NCI-H69 (cell line): ENCODE data around the gene STPG3.

Source experiments
- DNase-seq: peaks from one replicate; lab custom pipeline; 2025; lab: John Stamatoyannopoulos, UW

The STPG3 gene

GRCh38 chr9:137251194-137251461, at the start of gene STPG3:
STPG3 (plus strand) TSS chr9:137251286; CDS start chr9:137251287, 1 bp downstream.
- no peak for DNase-seq

GRCh38 chr9:137202966-137203365, 48.1 kb upstream of the STPG3 start:
- no peak for DNase-seq

- no peak for DNase-seq
Measured at GRCh38 chr9:137204731-137205125, 46.4 kb upstream of the STPG3 start.

- DNase-seq = peak; percentile 92
Measured at GRCh38 chr9:137205126-137206069, 45.7 kb upstream of the STPG3 start, which contains the start of the genes NDOR1 and TMEM203. NDOR1 (plus strand) TSS chr9:137205700; CDS start chr9:137205778, 78 bp downstream. TMEM203 (minus strand) TSS chr9:137205648; CDS start chr9:137205414, 234 bp downstream.

- no peak for DNase-seq
Measured at GRCh38 chr9:137206602-137207001, 44.5 kb upstream of the STPG3 start.

GRCh38 chr9:137211532-137211931, 39.6 kb upstream of the STPG3 start:
- no peak for DNase-seq

- DNase-seq = no peak
Measured at GRCh38 chr9:137212520-137212919, 38.6 kb upstream of the STPG3 start.

- no peak for DNase-seq
Measured at GRCh38 chr9:137213160-137214060, 37.7 kb upstream of the STPG3 start.

GRCh38 chr9:137214620-137215019, 36.5 kb upstream of the STPG3 start:
- no peak for DNase-seq

- DNase-seq = no peak
Measured at GRCh38 chr9:137215196-137215986, 35.7 kb upstream of the STPG3 start.

GRCh38 chr9:137216188-137216965, 34.7 kb upstream of the STPG3 start:
- no peak for DNase-seq

- DNase-seq = peak; percentile 77
Measured at GRCh38 chr9:137217276-137218211, 33.5 kb upstream of the STPG3 start.

- no peak for DNase-seq
Measured at GRCh38 chr9:137218212-137218753, 32.8 kb upstream of the STPG3 start.

GRCh38 chr9:137218754-137219271, 32.3 kb upstream of the STPG3 start:
- peak; percentile 46 for DNase-seq

GRCh38 chr9:137219757-137220316, 31.2 kb upstream of the STPG3 start:
- DNase-seq = no peak

- DNase-seq = no peak
Measured at GRCh38 chr9:137220317-137221094, 30.6 kb upstream of the STPG3 start.

GRCh38 chr9:137221095-137221505, 30.0 kb upstream of the STPG3 start:
- no peak for DNase-seq

- DNase-seq = peak; percentile 63
Measured at GRCh38 chr9:137221506-137222111, 29.5 kb upstream of the STPG3 start.
